Measurements from ENCODE around the gene RNF150.

GRCh38 chr4:140844061-140844460, 289.2 kb downstream of the RNF150 start:
- no peak for TF ChIP-seq GLIS3 (CRISPR knock-in tag; IDR thresholded peaks at IDR 0.05)
- TF ChIP-seq ZFP30 (CRISPR knock-in tag; IDR thresholded peaks at IDR 0.05), result no peak
- no peak for TF ChIP-seq ZC3H10 (CRISPR knock-in tag; IDR thresholded peaks at IDR 0.05)
- no peak for TF ChIP-seq PATZ1 (CRISPR knock-in tag; IDR thresholded peaks at IDR 0.05; ENCODE audit: borderline replicate concordance)
- no peak for TF ChIP-seq ZNF565 (CRISPR knock-in tag; conservative IDR thresholded peaks at IDR 0.05; ENCODE audit: low read depth)
- no peak for TF ChIP-seq CREB5 (CRISPR knock-in tag; IDR thresholded peaks at IDR 0.05; ENCODE audit: low read depth)
- no peak for TF ChIP-seq ARNTL (CRISPR knock-in tag; IDR thresholded peaks at IDR 0.05; ENCODE audit: borderline replicate concordance, low read depth)
- TF ChIP-seq ISL1 (CRISPR knock-in tag; IDR thresholded peaks at IDR 0.05), result no peak
- no peak for TF ChIP-seq RARB (CRISPR knock-in tag; IDR thresholded peaks at IDR 0.05)

All from SK-N-SH treated with all-trans-retinoic acid at 6 μM for 48 hours (cell line).